Thyroid gland (tissue), 4 donors: ENCODE results near the gene NOTCH4.

ENCODE experiments used
- CTCF ChIP-seq, 6 experiments: fragments of 200-600 bp in 3 of 6; fragments of 450-650 bp in 3 of 6; sonication (generic) in 3 of 6; IDR thresholded peaks; one replicate each; pipeline ENCODE4 v1.5.1; 2016 to 2019; ENCODE audit warnings: antibody characterized with exemption in 6 of 6, mild to moderate bottlenecking in 2 of 6, inconsistent platforms in 1 of 6, moderate library complexity in 1 of 6
- POLR2A ChIP-seq, 2 donors: fragments of 450-650 bp; IDR thresholded peaks; one replicate each; pipeline ENCODE4 v1.6.1; 2017; ENCODE audit warnings: antibody characterized with exemption in 2 of 2, mild to moderate bottlenecking in 2 of 2, moderate library complexity in 1 of 2

- TF ChIP-seq CTCF (IDR thresholded peaks at IDR 0.05) (no peak), POLR2A (IDR thresholded peaks at IDR 0.05) (no peak)
Measured at GRCh38 chr6:32149092-32149755, 74.6 kb downstream of the NOTCH4 start.
